Measurements from ENCODE around the gene NUDT2. TPM values are rescaled to one million over a fixed set of nuclear protein-coding genes. Genes with fewer than 3 reads are reported as not detected.
"Not testable (repeated sequence)": the region's sequence is repeated elsewhere in the genome, so short reads cannot be mapped to it uniquely, and the experiment has no call there.

The NUDT2 gene
- total RNA-seq, 6 experiments from 2014 or later: 29.0 to 35.2 (median 31.9) TPM

GRCh38 chr9:34335376-34335775, 6.0 kb downstream of the NUDT2 start:
- peaks cover 10% of the 10 kb centered on the region for H3K36me3 Mint-ChIP-seq (ENCODE audit: low read depth)
- no peaks in the 10 kb centered on the region for H3K27me3 Mint-ChIP-seq (ENCODE audit: insufficient read depth)
- DNase-seq: no peak
- no peak for TF ChIP-seq CTCF (IDR thresholded peaks at IDR 0.05)
- H3K9me3 Mint-ChIP-seq: no peaks in the 10 kb centered on the region
- H3K4me3 Mint-ChIP-seq: no peak overlapping the region
- H3K4me1 Mint-ChIP-seq (ENCODE audit: low read depth): peaks cover 20% of the 10 kb centered on the region
- no peak overlapping the region for H3K27ac Mint-ChIP-seq

GRCh38 chr9:34337403-34337802, 8.0 kb downstream of the NUDT2 start:
- H3K27ac Mint-ChIP-seq: no peak overlapping the region
- no peaks in the 10 kb centered on the region for H3K27me3 Mint-ChIP-seq (ENCODE audit: insufficient read depth)
- no peak for DNase-seq
- no peaks in the 10 kb centered on the region for H3K9me3 Mint-ChIP-seq
- peak; percentile 46 for TF ChIP-seq CTCF (IDR thresholded peaks at IDR 0.05)
- peaks cover 11% of the 10 kb centered on the region for H3K36me3 Mint-ChIP-seq (ENCODE audit: low read depth)
- H3K4me1 Mint-ChIP-seq (ENCODE audit: low read depth): peaks cover 6% of the 10 kb centered on the region
- H3K4me3 Mint-ChIP-seq: no peak overlapping the region

- H3K4me3 Mint-ChIP-seq; DNase-seq; H3K4me1 Mint-ChIP-seq (ENCODE audit: low read depth); H3K27me3 Mint-ChIP-seq (ENCODE audit: insufficient read depth); H3K9me3 Mint-ChIP-seq; H3K27ac Mint-ChIP-seq: not testable (repeated sequence)
- H3K36me3 Mint-ChIP-seq (ENCODE audit: low read depth): peaks cover 11% of the 10 kb centered on the region
Observed at GRCh38 chr9:34338079-34338478, 8.7 kb downstream of the NUDT2 start.

GRCh38 chr9:34338665-34339385, 9.5 kb downstream of the NUDT2 start:
- no peak for DNase-seq
- Mint-ChIP-seq H3K36me3 (ENCODE audit: low read depth) (peaks cover 17% of the 10 kb centered on the region), H3K4me3 (no peak overlapping the region), H3K9me3 (no peaks in the 10 kb centered on the region), H3K4me1 (ENCODE audit: low read depth) (no peaks in the 10 kb centered on the region; the same call in 1 of the 2 replicates), H3K27ac (no peak overlapping the region), H3K27me3 (ENCODE audit: insufficient read depth) (no peaks in the 10 kb centered on the region)
- no peak for TF ChIP-seq CTCF (IDR thresholded peaks at IDR 0.05)

- no peak for DNase-seq
- Mint-ChIP-seq H3K4me3 (no peak overlapping the region), H3K27ac (no peak overlapping the region), H3K4me1 (ENCODE audit: low read depth) (no peaks in the 10 kb centered on the region), H3K27me3 (ENCODE audit: insufficient read depth) (no peaks in the 10 kb centered on the region; the same call in 1 of the 2 replicates), H3K36me3 (ENCODE audit: low read depth) (peaks cover 17% of the 10 kb centered on the region), H3K9me3 (no peaks in the 10 kb centered on the region)
- no peak for TF ChIP-seq CTCF (IDR thresholded peaks at IDR 0.05)
Observed at GRCh38 chr9:34341659-34342295, 12.4 kb downstream of the NUDT2 start.

GRCh38 chr9:34343090-34343489, 13.7 kb downstream of the NUDT2 start:
- H3K27me3 Mint-ChIP-seq (ENCODE audit: insufficient read depth): no peaks in the 10 kb centered on the region; the same call in 1 of the 2 replicates

More at GRCh38 chr9:34343090-34343489, 13.7 kb downstream of the NUDT2 start:
- TF ChIP-seq CTCF (IDR thresholded peaks at IDR 0.05): no peak
- no peak for DNase-seq
- H3K36me3 Mint-ChIP-seq (ENCODE audit: low read depth): peaks cover 17% of the 10 kb centered on the region
- no peaks in the 10 kb centered on the region for H3K9me3 Mint-ChIP-seq
- H3K4me1 Mint-ChIP-seq (ENCODE audit: low read depth): no peaks in the 10 kb centered on the region
- H3K4me3 Mint-ChIP-seq: no peak overlapping the region
- H3K27ac Mint-ChIP-seq: no peak overlapping the region
